ENCODE measurements around the gene ACOT7. TPM values are rescaled to one million over a fixed set of nuclear protein-coding genes. Genes with fewer than 3 reads are reported as not detected.

ACOT7 gene
- total RNA-seq, 1 experiment from 2014 or later = 165 TPM

GRCh38 chr1:6392809-6393399 is 663 bp downstream of the ACOT7 start:
- Histone ChIP-seq H3K4me1 (ENCODE audit: insufficient read depth, low read length) (peaks cover 17% of the 10 kb centered on the region), H3F3A (ENCODE audit: low read length, unreplicated experiment) (no peaks in the 10 kb centered on the region), H4K20me1 (ENCODE audit: low read length) (peaks cover 16% of the 10 kb centered on the region), H3K27me3 (ENCODE audit: low read length) (no peaks in the 10 kb centered on the region), H3K9me2 (replicated peaks; ENCODE audit: low read length) (no peaks in the 10 kb centered on the region), H3K9me3 (ENCODE audit: low read length) (no peaks in the 10 kb centered on the region), H2AFZ (ENCODE audit: low read length) (0 out of 2 replicates have a peak overlapping the region, but pooled peaks have one; percentile 1), H3K9ac (ENCODE audit: low read length) (peak overlapping the region; percentile 92), H3K36me3 (ENCODE audit: low read depth, low read length) (no peaks in the 10 kb centered on the region), H3K4me3 (ENCODE audit: low read length) (peak overlapping the region; percentile 78), H3K27ac (ENCODE audit: low read length) (no peak overlapping the region; the same call in 1 of the 2 replicates), H3K4me2 (ENCODE audit: low read length) (peak overlapping the region; percentile 91), H3K79me2 (ENCODE audit: low read length) (peaks cover 48% of the 10 kb centered on the region)
- ChIA-PET CTCF (interaction anchor here (0.6 to 1.2 kb wide), 4 partner anchors 10 to 146 kb away, joined by 3 to 10 read pairs (median 6); no protein-coding TSS in a partner anchor), POLR2A (ENCODE audit: unreplicated experiment) (interaction anchor here (0.5 to 0.7 kb wide), 3 partner anchors 9 to 91 kb away, joined by 4 to 9 read pairs (median 7); no protein-coding TSS in a partner anchor)
- DNase-seq (no peak), ATAC-seq (peak; percentile 12)
- intact Hi-C loops (cut with micrococcal nuclease) = loop anchor here (2.0 kb wide), 1 partner anchor 30 kb away; no protein-coding TSS in a partner anchor
- TF ChIP-seq EZH2 (IDR thresholded peaks at IDR 0.05; ENCODE audit: low read length, unreplicated experiment) (no peak), CTCF (conservative IDR thresholded peaks at IDR 0.05; ENCODE audit: low read depth, low read length) (no peak), EZH2phosphoT487 (IDR thresholded peaks at IDR 0.05; ENCODE audit: borderline replicate concordance, low read length) (no peak)
- no TSS peak for BruUV-seq (replicated peaks)

DNA sequence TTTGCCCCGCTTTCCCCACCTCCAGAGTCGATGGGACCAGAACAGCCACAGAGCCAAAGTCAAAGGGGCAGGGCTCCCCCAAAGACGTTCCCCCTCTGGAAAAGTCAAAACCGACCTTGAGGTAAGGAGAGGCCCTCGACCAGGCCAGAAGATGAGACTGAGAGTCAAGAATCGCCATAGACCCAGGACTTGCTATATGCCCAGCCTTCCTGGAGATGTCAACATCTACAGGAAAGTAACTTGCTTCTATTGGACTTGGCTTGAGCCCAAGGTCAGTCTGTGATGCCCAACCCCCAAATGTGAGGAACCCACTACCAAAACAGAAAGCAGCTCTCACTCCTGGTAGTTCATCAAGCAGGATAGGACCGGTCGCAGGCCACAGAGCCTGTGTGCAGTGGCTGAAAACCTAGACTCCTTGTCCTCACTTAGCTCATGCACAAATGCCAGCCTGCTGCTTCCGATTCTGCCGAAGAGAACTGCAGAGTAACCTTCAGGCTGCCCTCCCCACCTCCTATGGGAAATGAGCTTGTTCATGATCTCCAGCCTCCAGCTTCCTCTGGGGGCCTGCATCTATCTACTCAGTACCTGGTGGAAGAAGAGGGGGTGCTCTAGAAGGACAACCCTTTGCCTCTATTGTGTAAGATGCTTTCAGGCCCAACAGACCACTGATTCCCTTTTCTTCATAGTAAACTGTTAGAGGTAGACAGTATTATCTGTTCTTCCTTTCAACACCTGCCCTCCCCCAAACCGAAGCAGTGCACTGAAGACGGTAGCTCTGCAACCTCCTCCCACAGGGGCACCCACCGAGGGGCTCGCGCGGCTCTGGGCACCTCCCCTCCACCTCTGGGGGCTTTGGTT is 1.4 kb downstream of the ACOT7 start:
- Histone ChIP-seq H3K27me3 (ENCODE audit: low read length) (no peaks in the 10 kb centered on the region), H3K4me2 (ENCODE audit: low read length) (peak overlapping the region; percentile 91), H3K79me2 (ENCODE audit: low read length) (peaks cover 55% of the 10 kb centered on the region), H3K36me3 (ENCODE audit: low read depth, low read length) (no peaks in the 10 kb centered on the region), H4K20me1 (ENCODE audit: low read length) (peaks cover 21% of the 10 kb centered on the region), H3K9me3 (ENCODE audit: low read length) (no peaks in the 10 kb centered on the region), H3K27ac (ENCODE audit: low read length) (no peak overlapping the region), H3F3A (ENCODE audit: low read length, unreplicated experiment) (no peaks in the 10 kb centered on the region), H3K4me1 (ENCODE audit: insufficient read depth, low read length) (peaks cover 21% of the 10 kb centered on the region), H2AFZ (ENCODE audit: low read length) (0 out of 2 replicates have a peak overlapping the region, but pooled peaks have one; percentile 1), H3K9ac (ENCODE audit: low read length) (peak overlapping the region; percentile 92), H3K4me3 (ENCODE audit: low read length) (peak overlapping the region; percentile 78), H3K9me2 (replicated peaks; ENCODE audit: low read length) (no peaks in the 10 kb centered on the region)
- ChIA-PET POLR2A (ENCODE audit: unreplicated experiment) (interaction anchor here (0.6 kb wide), 1 partner anchor 16 kb away, joined by 4 read pairs; no protein-coding TSS in a partner anchor), CTCF (interaction anchor here (0.6 kb wide), 1 partner anchor 31 kb away, joined by 3 read pairs; no protein-coding TSS in a partner anchor)
- ATAC-seq (peak; percentile 3; the same call in 1 of the 2 replicates), DNase-seq (peak; percentile 41)
- intact Hi-C loops (cut with micrococcal nuclease) = loop anchor here (2.0 kb wide), 1 partner anchor 29 kb away; no protein-coding TSS in a partner anchor
- TF ChIP-seq EZH2 (IDR thresholded peaks at IDR 0.05; ENCODE audit: low read length, unreplicated experiment) (no peak), CTCF (conservative IDR thresholded peaks at IDR 0.05; ENCODE audit: low read depth, low read length) (no peak), EZH2phosphoT487 (IDR thresholded peaks at IDR 0.05; ENCODE audit: borderline replicate concordance, low read length) (no peak)
- TSS peak; percentile 58 for BruUV-seq (replicated peaks)

All from PC-3 (cell line).